NCI-H2171 (cell line): ENCODE results near the gene PPFIBP1.
A peak's percentile ranks its signal among the peaks of the same experiment; 100 is the strongest.
"Not testable (repeated sequence)": the region's sequence is repeated elsewhere in the genome, so short reads cannot be mapped to it uniquely, and the experiment has no call there.

Experiments
- DNase-seq: peaks from one replicate; lab custom pipeline; 2025; lab: John Stamatoyannopoulos, UW

PPFIBP1 gene

GRCh38 chr12:27592548-27592947, 68.5 kb downstream of the PPFIBP1 start:
- no peak for DNase-seq

- DNase-seq: no peak
Measured at GRCh38 chr12:27593266-27593665, 69.3 kb downstream of the PPFIBP1 start.

DNA sequence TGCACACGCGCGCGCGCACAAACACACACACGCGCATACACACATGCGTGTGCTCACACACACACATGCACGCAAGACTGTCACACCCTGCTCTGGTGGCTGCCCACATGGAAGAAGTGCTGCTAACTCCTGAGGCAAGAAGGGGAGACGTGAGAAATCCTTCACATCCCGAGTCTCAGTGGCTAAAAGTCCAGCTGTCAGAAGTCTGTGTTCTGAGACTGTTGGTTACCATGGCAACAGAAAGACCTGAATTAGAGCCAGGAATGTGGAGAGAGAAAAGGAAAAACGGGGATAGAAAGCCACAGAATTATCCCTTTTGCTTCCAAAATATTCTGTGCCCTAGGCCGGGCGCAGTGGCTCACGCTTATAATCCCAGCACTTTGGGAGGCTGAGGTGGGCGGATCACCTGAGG, 71.2 kb downstream of the PPFIBP1 start:
- peak; percentile 38 for DNase-seq

GRCh38 chr12:27598866-27599265, 74.9 kb downstream of the PPFIBP1 start:
- not testable (repeated sequence) for DNase-seq

GRCh38 chr12:27601056-27601828, 77.2 kb downstream of the PPFIBP1 start:
- not testable (repeated sequence) for DNase-seq

GRCh38 chr12:27602516-27602915, 78.5 kb downstream of the PPFIBP1 start:
- DNase-seq: no peak

DNA sequence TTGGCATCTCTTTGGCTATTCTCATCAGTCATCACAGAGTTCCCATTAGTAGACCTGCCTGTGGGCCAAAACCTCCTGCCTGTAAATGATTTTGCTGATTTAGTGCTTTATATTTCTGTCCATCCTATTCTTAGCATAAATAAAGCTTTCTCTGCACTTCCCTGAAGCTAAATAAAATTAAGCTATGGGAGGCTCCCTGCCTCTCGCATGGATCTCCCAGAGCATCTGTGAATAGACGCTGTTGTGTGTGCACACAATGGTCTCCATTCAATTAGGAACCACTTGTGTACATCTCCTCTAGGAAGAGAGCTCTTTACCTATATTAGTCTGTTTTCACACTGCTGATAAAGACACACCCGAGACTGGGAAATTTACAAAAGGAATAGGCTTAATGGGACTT, 80.4 kb downstream of the PPFIBP1 start:
- DNase-seq: no peak

DNA sequence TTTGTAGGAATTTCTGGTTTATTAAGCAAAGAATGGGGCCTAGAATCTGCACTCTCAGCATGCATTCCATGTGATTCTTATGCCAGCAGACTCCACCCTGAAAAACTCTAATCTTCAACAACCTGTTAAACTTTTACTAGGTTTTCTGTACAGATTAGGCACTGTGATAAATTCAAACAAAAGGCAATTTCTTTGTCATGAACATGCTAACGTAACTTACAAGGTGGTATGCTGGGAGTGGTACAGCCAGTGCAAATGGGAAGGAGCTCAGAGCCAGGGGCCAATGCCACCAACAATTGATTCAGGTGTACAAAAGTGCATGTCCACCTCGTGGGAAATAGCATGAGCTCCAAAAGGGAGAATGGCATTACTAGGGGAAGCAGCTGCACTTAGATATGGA, 83.0 kb downstream of the PPFIBP1 start:
- DNase-seq: no peak

DNA sequence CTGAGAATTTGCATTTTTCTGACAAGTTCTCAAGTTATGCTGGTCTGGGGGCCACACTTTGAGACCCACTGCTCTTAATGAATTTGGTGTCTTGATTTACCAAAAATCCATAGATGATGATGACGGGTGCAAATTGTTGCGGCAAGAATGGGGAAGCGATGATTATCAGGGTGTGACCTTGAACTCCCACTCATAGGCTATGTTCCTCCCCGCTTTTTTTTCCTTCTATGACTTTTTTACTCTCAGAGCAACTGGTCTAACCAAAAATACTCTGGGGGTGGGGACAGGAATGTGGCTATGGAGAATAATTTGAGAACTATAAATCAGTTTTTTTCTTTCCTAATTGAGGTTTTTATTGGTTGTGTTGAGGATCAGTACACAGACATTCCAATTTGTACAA, 83.6 kb downstream of the PPFIBP1 start:
- no peak for DNase-seq

DNA sequence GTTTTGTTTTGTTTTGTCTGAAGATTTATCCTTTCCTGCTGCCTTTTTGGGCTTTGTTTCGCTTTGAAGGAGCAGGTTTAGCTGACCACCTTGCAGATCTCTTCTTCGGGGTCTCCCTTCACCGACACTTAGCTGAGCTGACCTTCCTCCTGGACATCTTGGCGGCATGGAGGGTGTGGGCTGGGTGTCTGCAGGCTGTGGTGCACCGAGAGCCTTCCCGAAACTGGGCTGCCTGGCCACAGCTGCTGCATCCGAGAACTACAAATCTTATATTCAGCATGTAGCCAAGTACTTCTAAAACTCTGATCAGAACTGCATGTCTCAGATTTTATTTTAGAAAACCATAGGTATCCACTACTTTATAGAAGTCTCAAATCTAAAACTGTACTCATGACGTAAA, 84.9 kb downstream of the PPFIBP1 start:
- DNase-seq: no peak

DNA sequence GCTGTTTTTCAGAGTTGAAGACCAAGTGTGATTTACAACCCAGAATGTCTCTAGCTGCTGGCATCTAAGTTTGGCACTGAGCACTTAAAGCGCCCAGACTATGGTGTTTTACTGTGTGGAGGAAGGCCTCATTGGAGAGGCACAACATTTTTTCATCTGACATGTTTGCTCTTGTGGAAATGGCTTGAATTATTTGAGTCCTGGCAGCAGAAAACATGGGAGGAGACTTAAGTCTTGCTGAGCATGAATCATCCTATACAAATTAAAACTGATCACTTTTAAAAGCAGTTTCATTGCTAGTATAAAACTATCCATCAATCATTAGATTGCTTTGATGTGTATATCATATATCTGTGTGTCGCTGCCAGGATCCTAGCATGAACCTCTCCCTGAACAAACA, 86.4 kb downstream of the PPFIBP1 start:
- no peak for DNase-seq

DNA sequence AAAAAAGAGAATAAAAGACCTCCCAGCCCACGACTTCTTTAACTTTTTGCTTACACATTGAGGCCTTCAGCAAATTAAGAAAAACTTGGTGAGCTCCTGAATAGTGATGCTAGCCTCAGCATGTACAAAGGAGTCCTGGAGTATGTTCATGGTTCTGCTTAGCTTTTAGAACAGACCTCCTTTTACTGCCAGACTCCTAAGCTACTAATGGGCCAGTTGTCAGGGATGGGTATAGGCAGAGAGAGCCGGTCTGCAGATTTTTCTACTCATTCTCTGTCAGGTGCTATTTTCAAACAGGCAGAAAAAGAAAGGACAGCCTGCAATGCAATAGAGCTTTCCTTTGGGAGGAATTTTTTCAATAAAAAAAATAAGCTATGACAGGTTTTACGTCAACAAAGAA, 90.4 kb downstream of the PPFIBP1 start:
- DNase-seq: no peak

DNA sequence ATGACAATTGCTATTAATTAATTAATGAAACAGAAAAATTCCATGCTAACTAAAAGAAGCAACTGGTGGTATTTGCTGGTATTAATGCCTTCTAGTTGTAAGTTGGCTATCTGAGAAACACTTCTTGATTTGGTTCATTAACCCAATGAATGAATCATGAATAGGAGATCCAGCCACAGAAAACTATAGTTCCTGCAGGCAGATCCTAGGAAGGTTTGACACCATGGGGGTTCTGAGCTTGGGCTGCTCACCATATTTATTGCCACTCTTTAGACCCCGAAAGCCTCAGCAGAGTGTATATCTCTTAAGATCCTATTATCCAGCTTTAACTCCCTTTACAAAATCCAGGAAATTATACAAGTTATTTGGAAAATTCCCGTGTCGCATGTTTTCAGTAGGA, 90.9 kb downstream of the PPFIBP1 start:
- no peak for DNase-seq

DNA sequence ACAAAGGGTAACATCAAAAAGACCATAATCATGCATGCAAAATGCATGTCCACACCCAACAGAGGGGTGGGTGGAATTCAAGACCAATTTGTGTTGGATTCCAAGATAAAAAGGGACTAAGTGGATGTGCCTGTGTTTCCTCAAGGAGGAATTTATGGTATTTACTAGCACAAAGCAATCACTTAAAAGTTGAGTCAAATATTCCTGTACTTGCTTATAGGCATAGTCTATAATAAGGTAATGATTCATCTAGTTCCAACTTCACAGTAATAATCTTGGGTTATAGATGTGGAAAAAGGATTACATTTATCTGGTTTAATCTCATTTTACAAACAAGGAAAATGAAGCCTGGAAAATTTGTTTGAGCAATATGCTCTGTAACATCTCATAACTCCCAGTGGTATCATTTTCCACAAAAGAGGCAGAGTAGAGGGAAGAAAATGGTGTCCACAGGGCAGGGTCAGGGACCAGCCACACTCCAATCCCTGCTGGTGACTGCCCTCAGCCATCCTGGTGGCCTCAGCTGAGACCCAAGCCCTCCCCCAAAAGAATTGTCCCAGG, 91.4 kb downstream of the PPFIBP1 start:
- DNase-seq: no peak

- no peak for DNase-seq
Measured at GRCh38 chr12:27616356-27617142, 92.5 kb downstream of the PPFIBP1 start.

GRCh38 chr12:27618836-27619235, 94.8 kb downstream of the PPFIBP1 start:
- no peak for DNase-seq

DNA sequence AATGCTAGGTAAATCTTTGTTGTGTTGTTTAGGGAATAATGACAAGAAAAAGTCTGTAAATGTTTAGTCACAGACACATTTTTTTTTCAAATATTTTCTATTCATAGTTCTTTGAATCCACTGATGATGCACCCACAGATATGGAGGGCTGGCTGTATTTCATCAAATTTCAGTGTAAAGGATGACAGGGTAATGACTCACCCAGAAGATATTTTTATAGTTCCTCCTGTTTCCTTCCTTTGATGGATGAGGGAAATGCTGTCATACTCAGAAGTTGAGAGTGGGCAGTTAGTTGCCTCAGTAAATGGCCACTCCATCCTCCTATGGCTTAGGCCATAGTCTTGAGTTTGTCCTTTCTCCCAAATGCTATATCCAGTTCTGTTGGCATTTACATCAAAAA, 95.3 kb downstream of the PPFIBP1 start:
- no peak for DNase-seq

DNA sequence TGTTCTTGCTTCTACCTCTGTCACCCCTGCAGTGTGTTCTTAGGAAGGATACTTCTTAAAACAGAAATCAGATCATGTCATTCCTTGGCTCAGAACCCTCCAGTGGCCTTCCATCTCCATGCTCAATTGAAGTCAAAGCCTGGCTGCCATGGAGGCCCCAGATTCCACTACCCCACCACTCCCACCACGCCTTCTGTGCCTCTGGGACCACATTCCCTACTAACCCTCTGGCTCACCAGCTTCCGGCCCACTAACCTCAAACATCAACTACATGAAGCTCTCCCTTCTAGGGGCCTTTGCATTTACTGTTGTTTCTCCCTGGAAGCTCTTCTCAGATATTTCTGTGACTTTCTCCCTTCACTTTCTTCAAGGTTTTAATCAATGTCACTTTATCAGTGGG, 96.1 kb downstream of the PPFIBP1 start:
- no peak for DNase-seq

DNA sequence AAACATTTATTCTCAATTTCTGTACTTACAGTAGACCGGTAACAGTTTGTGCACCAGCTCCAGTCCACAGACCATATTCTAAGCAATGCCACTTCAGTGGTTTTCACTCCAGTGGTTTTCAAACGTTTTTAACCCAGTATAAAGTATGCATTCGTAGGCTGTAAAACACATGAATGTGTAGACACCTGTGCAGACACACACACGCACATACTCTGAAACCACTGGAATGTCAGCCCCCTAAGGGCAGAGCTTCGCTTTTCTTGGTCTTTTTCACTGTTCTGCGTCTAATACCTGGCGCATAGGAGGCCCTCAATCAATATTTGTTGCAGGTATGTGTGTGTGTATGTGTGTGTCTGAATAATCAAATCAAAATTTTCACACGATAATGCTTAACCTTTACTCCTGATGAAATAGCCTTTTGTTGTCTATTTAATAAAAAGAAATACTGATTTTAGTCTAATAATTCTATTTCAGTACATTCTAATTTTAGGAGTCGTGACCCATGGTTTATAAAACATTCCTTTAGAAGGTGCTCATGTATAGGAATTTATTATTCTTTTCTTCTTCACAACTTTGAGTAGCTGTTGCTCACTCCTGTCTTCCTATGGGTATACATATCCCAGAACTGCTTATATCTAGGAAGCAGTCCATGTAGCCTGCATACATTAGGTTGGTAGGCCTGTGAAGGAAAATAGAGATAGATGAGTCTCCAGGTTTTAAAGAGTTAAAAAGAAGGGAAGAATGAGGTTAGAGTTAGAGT, 98.6 kb downstream of the PPFIBP1 start:
- DNase-seq: no peak

- no peak for DNase-seq
Measured at GRCh38 chr12:27623645-27624044, 99.6 kb downstream of the PPFIBP1 start.

- DNase-seq: no peak
Measured at GRCh38 chr12:27624586-27624985, 100.6 kb downstream of the PPFIBP1 start.

DNA sequence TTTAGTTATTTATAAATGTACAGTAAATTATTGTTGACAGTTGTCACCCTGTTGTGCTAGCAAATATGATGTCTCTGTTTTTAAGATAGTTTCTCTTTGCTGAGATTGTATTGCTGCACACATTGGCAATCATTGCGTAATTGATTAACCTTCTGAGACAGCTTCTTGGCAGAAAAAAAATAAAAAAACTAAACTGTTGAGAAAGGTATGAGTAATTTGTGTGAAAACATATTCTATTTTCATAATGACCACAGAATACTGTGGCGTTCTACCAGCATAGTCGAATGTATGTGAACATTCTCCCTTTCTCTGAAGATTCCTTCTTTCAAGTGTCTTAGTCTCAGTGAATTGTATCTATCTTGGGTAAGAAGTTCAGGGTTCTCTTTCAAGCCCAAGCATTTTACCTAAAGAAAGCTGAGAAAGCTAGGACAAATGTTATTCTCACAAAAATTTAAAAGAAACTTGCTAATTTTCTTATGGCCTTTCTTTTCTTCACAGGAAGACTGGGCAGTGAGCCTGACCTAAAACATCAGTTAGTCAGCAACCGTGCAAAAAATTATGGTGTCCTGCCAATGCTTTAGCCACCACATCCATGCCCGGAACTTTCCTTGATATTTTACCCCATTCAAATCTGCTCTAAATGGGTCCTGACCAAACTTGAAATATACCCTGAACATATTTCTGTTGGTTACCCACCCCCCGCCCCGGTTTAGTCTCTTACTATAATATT, 103.3 kb downstream of the PPFIBP1 start:
- no peak for DNase-seq
